ENCODE measurements around the gene DLX1.

GRCh38 chr2:172095146-172095904, 10.0 kb downstream of the DLX1 start:
- TF ChIP-seq CTCF (IDR thresholded peaks at IDR 0.05) (no peak), ZFX (IDR thresholded peaks at IDR 0.05; ENCODE audit: borderline replicate concordance) (no peak)

All from 22Rv1 (cell line).